ENCODE results near the gene IGSF21.

IGSF21 gene

DNA sequence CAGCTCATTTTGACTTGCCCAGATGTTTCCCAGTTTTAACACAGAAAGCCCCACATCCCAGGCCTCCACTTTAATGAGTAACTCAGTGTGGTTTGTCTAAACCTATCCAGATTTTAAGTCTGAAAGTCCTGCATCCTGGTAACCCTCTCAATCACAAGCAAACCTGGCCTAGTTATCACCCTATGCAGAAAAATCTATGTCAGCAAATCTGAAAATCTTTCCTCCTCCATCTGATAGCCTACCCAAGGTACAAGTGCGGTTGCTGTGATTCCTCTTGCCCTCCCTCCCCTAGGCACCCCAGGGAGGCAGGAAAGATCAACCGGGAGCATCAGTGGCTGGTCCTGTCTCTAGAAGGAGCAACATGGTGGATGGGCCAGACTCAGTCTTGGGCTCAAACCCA is 163.7 kb downstream of the IGSF21 start:
- H3K4me3 Mint-ChIP-seq = no peak overlapping the region

GRCh38 chr1:18278946-18279345 is 171.3 kb downstream of the IGSF21 start:
- H3K4me3 Mint-ChIP-seq = no peak overlapping the region
- peaks cover 11% of the 10 kb centered on the region for H3K4me1 Mint-ChIP-seq
- no peaks in the 10 kb centered on the region for H3K36me3 Mint-ChIP-seq (ENCODE audit: low read depth)
- peaks cover 3% of the 10 kb centered on the region for H3K9me3 Mint-ChIP-seq
- TF ChIP-seq, protein P1, sequence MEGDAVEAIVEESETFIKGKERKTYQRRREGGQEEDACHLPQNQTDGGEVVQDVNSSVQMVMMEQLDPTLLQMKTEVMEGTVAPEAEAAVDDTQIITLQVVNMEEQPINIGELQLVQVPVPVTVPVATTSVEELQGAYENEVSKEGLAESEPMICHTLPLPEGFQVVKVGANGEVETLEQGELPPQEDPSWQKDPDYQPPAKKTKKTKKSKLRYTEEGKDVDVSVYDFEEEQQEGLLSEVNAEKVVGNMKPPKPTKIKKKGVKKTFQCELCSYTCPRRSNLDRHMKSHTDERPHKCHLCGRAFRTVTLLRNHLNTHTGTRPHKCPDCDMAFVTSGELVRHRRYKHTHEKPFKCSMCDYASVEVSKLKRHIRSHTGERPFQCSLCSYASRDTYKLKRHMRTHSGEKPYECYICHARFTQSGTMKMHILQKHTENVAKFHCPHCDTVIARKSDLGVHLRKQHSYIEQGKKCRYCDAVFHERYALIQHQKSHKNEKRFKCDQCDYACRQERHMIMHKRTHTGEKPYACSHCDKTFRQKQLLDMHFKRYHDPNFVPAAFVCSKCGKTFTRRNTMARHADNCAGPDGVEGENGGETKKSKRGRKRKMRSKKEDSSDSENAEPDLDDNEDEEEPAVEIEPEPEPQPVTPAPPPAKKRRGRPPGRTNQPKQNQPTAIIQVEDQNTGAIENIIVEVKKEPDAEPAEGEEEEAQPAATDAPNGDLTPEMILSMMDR (IDR thresholded peaks at IDR 0.05; ENCODE audit: unreplicated experiment in 3 of 3) = no peak
- H3K27ac Mint-ChIP-seq = no peak overlapping the region
- peaks cover 67% of the 10 kb centered on the region for H3K27me3 Mint-ChIP-seq (ENCODE audit: low read depth)

More for the DNA sequence above, 163.7 kb downstream of the IGSF21 start:
- Mint-ChIP-seq H3K36me3 (ENCODE audit: low read depth) (no peaks in the 10 kb centered on the region), H3K4me1 (no peaks in the 10 kb centered on the region), H3K27me3 (ENCODE audit: low read depth) (peaks cover 60% of the 10 kb centered on the region), H3K27ac (no peak overlapping the region), H3K9me3 (peaks cover 3% of the 10 kb centered on the region)
- TF ChIP-seq, protein P1 (IDR thresholded peaks at IDR 0.05; ENCODE audit: unreplicated experiment in 3 of 3) = no peak

DNA sequence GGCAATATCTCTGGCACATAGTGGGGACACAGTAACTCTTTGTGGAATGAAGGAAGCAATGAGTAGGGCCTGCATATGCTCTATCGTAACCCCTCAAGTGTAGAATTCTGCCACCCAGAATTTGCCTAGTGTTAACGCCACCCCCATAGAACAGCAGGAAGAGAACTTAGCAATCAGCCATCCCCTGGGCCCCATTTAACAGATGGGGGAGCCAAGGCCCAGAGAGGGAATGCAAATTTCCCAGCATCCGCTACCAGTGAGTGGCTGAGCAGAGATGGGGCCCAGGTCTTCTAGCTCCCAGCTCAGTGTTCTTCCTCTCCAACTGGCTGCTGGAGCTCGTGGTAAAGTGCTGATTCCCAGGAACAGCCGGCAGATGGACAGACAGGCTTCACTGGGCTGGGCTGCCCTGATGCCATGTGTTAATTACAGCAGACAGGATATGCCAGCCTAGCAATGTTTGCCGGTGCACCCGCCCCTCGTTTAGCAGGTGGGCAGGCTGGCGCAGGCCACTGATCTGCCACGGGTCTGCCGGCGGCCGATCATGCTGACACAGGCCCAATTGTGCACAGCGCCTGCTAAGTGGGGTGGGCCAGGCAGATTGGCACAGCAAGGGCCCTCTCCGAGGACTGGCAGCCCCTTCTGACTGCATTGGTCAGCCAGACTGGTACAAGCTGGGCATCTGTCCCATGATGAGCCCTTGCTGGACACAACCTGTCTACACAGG is 171.9 kb downstream of the IGSF21 start:
- Mint-ChIP-seq H3K4me1 (peaks cover 12% of the 10 kb centered on the region), H3K36me3 (ENCODE audit: low read depth) (no peaks in the 10 kb centered on the region), H3K27me3 (ENCODE audit: low read depth) (peaks cover 68% of the 10 kb centered on the region), H3K9me3 (peaks cover 3% of the 10 kb centered on the region), H3K27ac (no peak overlapping the region), H3K4me3 (no peak overlapping the region)
- TF ChIP-seq, protein P1 (IDR thresholded peaks at IDR 0.05; ENCODE audit: unreplicated experiment in 3 of 3) = no peak

- Mint-ChIP-seq H3K27ac (no peak overlapping the region), H3K9me3 (peaks cover under 1% of the 10 kb centered on the region), H3K27me3 (ENCODE audit: low read depth) (peaks cover 73% of the 10 kb centered on the region), H3K4me1 (peaks cover 18% of the 10 kb centered on the region), H3K4me3 (no peak overlapping the region), H3K36me3 (ENCODE audit: low read depth) (no peaks in the 10 kb centered on the region)
- TF ChIP-seq, protein P1 (IDR thresholded peaks at IDR 0.05; ENCODE audit: unreplicated experiment in 3 of 3) = no peak
Measured at GRCh38 chr1:18280956-18281355, 173.4 kb downstream of the IGSF21 start.

DNA sequence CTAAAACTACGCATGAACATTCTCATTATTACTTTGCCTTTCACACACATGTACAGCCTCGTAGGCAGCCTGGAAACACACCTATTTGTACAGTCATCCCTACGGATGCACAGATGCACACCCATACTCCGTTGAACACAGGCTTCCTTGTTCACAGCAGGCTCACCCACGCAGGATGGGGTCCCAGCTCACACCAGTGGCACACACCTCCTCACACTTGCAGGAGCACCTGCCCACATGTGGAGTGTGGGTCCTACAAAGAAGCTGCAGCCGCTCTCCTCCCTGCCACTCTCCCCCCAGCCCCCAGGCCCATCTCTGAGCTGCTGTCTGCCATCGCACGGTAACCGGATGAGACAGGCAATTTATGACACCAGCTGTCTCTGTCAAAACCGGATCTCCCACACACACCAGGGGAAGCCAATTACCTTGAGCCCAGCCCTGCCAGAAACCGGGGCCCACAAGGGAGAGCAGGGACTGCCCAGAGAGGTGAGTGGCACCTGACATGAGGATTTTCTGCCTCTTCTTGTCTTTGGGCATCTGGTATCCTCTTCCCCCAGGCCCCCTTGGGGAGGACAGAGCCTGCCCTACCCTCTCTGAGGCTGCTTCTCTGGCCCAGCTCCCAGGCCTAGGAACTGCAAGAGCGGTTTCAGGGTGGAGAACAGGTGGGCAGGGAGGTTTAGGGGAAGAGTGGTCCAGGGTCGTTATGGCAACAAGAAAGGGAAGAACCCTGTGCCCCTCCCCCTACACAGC is 175.4 kb downstream of the IGSF21 start:
- TF ChIP-seq, protein P1 (IDR thresholded peaks at IDR 0.05; ENCODE audit: unreplicated experiment in 3 of 3) = no peak
- no peaks in the 10 kb centered on the region for H3K9me3 Mint-ChIP-seq
- peak overlapping the region in 1 of 3 experiments; percentile 24 for H3K27ac Mint-ChIP-seq
- no peak overlapping the region for H3K4me3 Mint-ChIP-seq
- no peaks in the 10 kb centered on the region for H3K36me3 Mint-ChIP-seq (ENCODE audit: low read depth)
- peaks cover 80% of the 10 kb centered on the region for H3K27me3 Mint-ChIP-seq (ENCODE audit: low read depth)
- peaks cover 18% of the 10 kb centered on the region for H3K4me1 Mint-ChIP-seq

All from nephron (organoid).